GM18868 (cell line): ENCODE measurements around the gene SDK1.
A peak's percentile ranks its signal among the peaks of the same experiment; 100 is the strongest.

Source experiments
- ATAC-seq: cut with Tn5 transposase; IDR thresholded peaks from one replicate; pipeline ENCODE4 v1.9.1; 2021; ENCODE audit warnings: mild to moderate bottlenecking, moderate library complexity; ENCODE audit not compliant: unreplicated experiment

The SDK1 gene

GRCh38 chr7:3300651-3301448 is at the start of gene SDK1:
Gene SDK1, plus strand, starts transcription at chr7:3301252. Its CDS starts 335 bp downstream, at chr7:3301587.
- ATAC-seq: peak; percentile 92

GRCh38 chr7:3254718-3255117 is 46.3 kb upstream of the SDK1 start:
- no peak for ATAC-seq

GRCh38 chr7:3259711-3260400 is 41.2 kb upstream of the SDK1 start:
- no peak for ATAC-seq

GRCh38 chr7:3260401-3260715 is 40.7 kb upstream of the SDK1 start:
- no peak for ATAC-seq

- ATAC-seq: no peak
Measured at GRCh38 chr7:3264693-3265339, 36.2 kb upstream of the SDK1 start.

- ATAC-seq: no peak
Measured at GRCh38 chr7:3265388-3265787, 35.7 kb upstream of the SDK1 start.

GRCh38 chr7:3266240-3266639 is 34.8 kb upstream of the SDK1 start:
- no peak for ATAC-seq

GRCh38 chr7:3267966-3268690 is 32.9 kb upstream of the SDK1 start:
- ATAC-seq: no peak

- no peak for ATAC-seq
Measured at GRCh38 chr7:3270362-3270761, 30.7 kb upstream of the SDK1 start.

GRCh38 chr7:3271298-3271697 is 29.8 kb upstream of the SDK1 start:
- no peak for ATAC-seq

GRCh38 chr7:3272691-3273141 is 28.3 kb upstream of the SDK1 start:
- no peak for ATAC-seq

GRCh38 chr7:3274131-3274530 is 26.9 kb upstream of the SDK1 start:
- ATAC-seq: no peak

GRCh38 chr7:3277604-3278572 is 23.2 kb upstream of the SDK1 start:
- no peak for ATAC-seq

GRCh38 chr7:3279147-3279818 is 21.8 kb upstream of the SDK1 start:
- no peak for ATAC-seq

GRCh38 chr7:3280445-3280844 is 20.6 kb upstream of the SDK1 start:
- ATAC-seq: no peak

GRCh38 chr7:3280946-3281656 is 20.0 kb upstream of the SDK1 start:
- no peak for ATAC-seq

- ATAC-seq: no peak
Measured at GRCh38 chr7:3282457-3282856, 18.6 kb upstream of the SDK1 start.

GRCh38 chr7:3283130-3283704 is 17.8 kb upstream of the SDK1 start:
- ATAC-seq: no peak

GRCh38 chr7:3285652-3286051 is 15.4 kb upstream of the SDK1 start:
- no peak for ATAC-seq
